ENCODE measurements around the gene BEND6. TPM values are rescaled to one million over a fixed set of nuclear protein-coding genes. Genes with fewer than 3 reads are reported as not detected.

BEND6 gene
- polyA plus RNA-seq, 1 experiment = 15.4 TPM

- ChIA-PET POLR2A (no interaction called here), CTCF (interaction anchor here (4.5 kb wide), 1 partner anchor 31 kb away, joined by 24 read pairs; no protein-coding TSS in a partner anchor)
- Histone ChIP-seq H3K27ac (ENCODE audit: low read depth, low read length) (no peak overlapping the region), H3K4me3 (ENCODE audit: low read depth, low read length) (no peak overlapping the region), H3K27me3 (ENCODE audit: control insufficient read depth, insufficient read depth, low read length) (no peaks in the 10 kb centered on the region), H3K9me3 (ENCODE audit: control insufficient read depth, insufficient read depth, low read length) (no peaks in the 10 kb centered on the region)
- no peak for DNase-seq (ENCODE audit: low read depth, low spot score)
- TF ChIP-seq CTCF (IDR thresholded peaks at IDR 0.05; ENCODE audit: low read depth, low read length) = no peak
Measured at GRCh38 chr6:56932910-56933477, 21.9 kb upstream of the BEND6 start.

- TF ChIP-seq CTCF (IDR thresholded peaks at IDR 0.05; ENCODE audit: low read depth, low read length) = no peak
- DNase-seq (ENCODE audit: low read depth, low spot score) = no peak
- ChIA-PET POLR2A (no interaction called here), CTCF (interaction anchor here (1.4 to 4.5 kb wide), 2 partner anchors 31 to 383 kb away, joined by 4 to 24 read pairs; no protein-coding TSS in a partner anchor)
- Histone ChIP-seq H3K9me3 (ENCODE audit: control insufficient read depth, insufficient read depth, low read length) (no peaks in the 10 kb centered on the region), H3K27me3 (ENCODE audit: control insufficient read depth, insufficient read depth, low read length) (no peaks in the 10 kb centered on the region), H3K27ac (ENCODE audit: low read depth, low read length) (no peak overlapping the region), H3K4me3 (ENCODE audit: low read depth, low read length) (no peak overlapping the region)
Measured at GRCh38 chr6:56933650-56934049, 21.3 kb upstream of the BEND6 start.

- Histone ChIP-seq H3K4me3 (ENCODE audit: low read depth, low read length) (no peak overlapping the region), H3K27me3 (ENCODE audit: control insufficient read depth, insufficient read depth, low read length) (no peaks in the 10 kb centered on the region), H3K27ac (ENCODE audit: low read depth, low read length) (no peak overlapping the region), H3K9me3 (ENCODE audit: control insufficient read depth, insufficient read depth, low read length) (no peaks in the 10 kb centered on the region)
- ChIA-PET POLR2A (no interaction called here), CTCF (interaction anchor here (0.7 to 4.5 kb wide), 5 partner anchors 20 to 381 kb away, joined by 3 to 24 read pairs (median 6); partner anchors contain the start of gene BEND6)
- no peak for DNase-seq (ENCODE audit: low read depth, low spot score)
- no peak for TF ChIP-seq CTCF (IDR thresholded peaks at IDR 0.05; ENCODE audit: low read depth, low read length)
Measured at GRCh38 chr6:56934876-56935275, 20.0 kb upstream of the BEND6 start.

GRCh38 chr6:56936466-56936865 lies 18.4 kb upstream of the BEND6 start:
- Histone ChIP-seq H3K4me3 (ENCODE audit: low read depth, low read length) (no peak overlapping the region), H3K27me3 (ENCODE audit: control insufficient read depth, insufficient read depth, low read length) (no peaks in the 10 kb centered on the region), H3K9me3 (ENCODE audit: control insufficient read depth, insufficient read depth, low read length) (peaks cover 5% of the 10 kb centered on the region), H3K27ac (ENCODE audit: low read depth, low read length) (no peak overlapping the region)
- CTCF ChIA-PET = interaction anchor here (1.9 to 4.5 kb wide), 2 partner anchors 19 to 34 kb away, joined by 10 to 24 read pairs (median 16); partner anchors contain the start of gene BEND6
- POLR2A ChIA-PET = no interaction called here
- no peak for DNase-seq (ENCODE audit: low read depth, low spot score)
- no peak for TF ChIP-seq CTCF (IDR thresholded peaks at IDR 0.05; ENCODE audit: low read depth, low read length)

- Histone ChIP-seq H3K27me3 (ENCODE audit: control insufficient read depth, insufficient read depth, low read length) (no peaks in the 10 kb centered on the region), H3K9me3 (ENCODE audit: control insufficient read depth, insufficient read depth, low read length) (peaks cover 7% of the 10 kb centered on the region), H3K4me3 (ENCODE audit: low read depth, low read length) (no peak overlapping the region), H3K27ac (ENCODE audit: low read depth, low read length) (peak overlapping the region; percentile 33)
- ChIA-PET CTCF (interaction anchor here (0.7 to 1.9 kb wide), 5 partner anchors 11 to 36 kb away, joined by 3 to 16 read pairs (median 5); partner anchors contain the start of gene BEND6), POLR2A (interaction anchor here (0.7 to 0.8 kb wide), 2 partner anchors 17 to 88 kb away, joined by 3 to 4 read pairs; no protein-coding TSS in a partner anchor)
- DNase-seq (ENCODE audit: low read depth, low spot score) = peak; percentile 88
- TF ChIP-seq CTCF (IDR thresholded peaks at IDR 0.05; ENCODE audit: low read depth, low read length) = no peak
Measured at GRCh38 chr6:56938649-56939191, 16.2 kb upstream of the BEND6 start.
